Astrocyte of the spinal cord (primary cell): ENCODE results near the gene SYNDIG1.

Source experiments
- DNase-seq: peaks from one replicate; pipeline ENCODE4 v3.0.0; 2011; ENCODE audit warnings: low read depth, low spot score
- H3K4me3 ChIP-seq: 2 replicates; pipeline ENCODE4 v1.5.1; 2011; ENCODE audit warnings: low read depth, mild to moderate bottlenecking, low read length, moderate library complexity
- CTCF ChIP-seq: IDR thresholded peaks from 2 replicates; pipeline ENCODE4 v1.5.1; 2012; ENCODE audit warnings: low read depth, mild to moderate bottlenecking, low read length, inconsistent platforms
- in situ Hi-C: cut with HindIII; loops from 2 replicates; pipeline ENCODE4 v1.10.0; 2017; ENCODE audit warnings: low sequenced_read_pairs

The SYNDIG1 gene

GRCh38 chr20:24665741-24666191 is 196.3 kb downstream of the SYNDIG1 start:
- no peak overlapping the region for H3K4me3 ChIP-seq
- no peak for DNase-seq
- in situ Hi-C loops = no loop called here
- TF ChIP-seq CTCF = no peak

- in situ Hi-C loops = no loop called here
- DNase-seq = no peak
- no peak overlapping the region for H3K4me3 ChIP-seq
- TF ChIP-seq CTCF = no peak
Observed at GRCh38 chr20:24667689-24668383, 198.4 kb downstream of the SYNDIG1 start.

- TF ChIP-seq CTCF = no peak
- DNase-seq = no peak
- in situ Hi-C loops = no loop called here
- no peak overlapping the region for H3K4me3 ChIP-seq
Observed at GRCh38 chr20:24668384-24668702, 198.9 kb downstream of the SYNDIG1 start.

GRCh38 chr20:24668791-24669190 is 199.4 kb downstream of the SYNDIG1 start:
- DNase-seq = no peak
- in situ Hi-C loops = no loop called here
- H3K4me3 ChIP-seq = no peak overlapping the region
- no peak for TF ChIP-seq CTCF

GRCh38 chr20:24669701-24670100 is 200.3 kb downstream of the SYNDIG1 start:
- no peak overlapping the region for H3K4me3 ChIP-seq
- in situ Hi-C loops = no loop called here
- no peak for DNase-seq
- TF ChIP-seq CTCF = no peak

- no peak for TF ChIP-seq CTCF
- in situ Hi-C loops = no loop called here
Observed at GRCh38 chr20:24670341-24670872, 201.0 kb downstream of the SYNDIG1 start.

GRCh38 chr20:24670981-24671380 is 201.6 kb downstream of the SYNDIG1 start:
- DNase-seq = no peak
- no peak overlapping the region for H3K4me3 ChIP-seq
- no peak for TF ChIP-seq CTCF
- in situ Hi-C loops = no loop called here

More at GRCh38 chr20:24670341-24670872, 201.0 kb downstream of the SYNDIG1 start:
- DNase-seq = no peak
- no peak overlapping the region for H3K4me3 ChIP-seq
